Endodermal cell (in vitro differentiated cells): ENCODE measurements around the gene IGFBP2. TPM values are rescaled to one million over a fixed set of nuclear protein-coding genes. Genes with fewer than 3 reads are reported as not detected.
A peak's percentile ranks its signal among the peaks of the same experiment; 100 is the strongest.

Source experiments
- DNase-seq: peaks from one replicate; pipeline ENCODE4 v3.0.0-alpha.2; 2017
- H3K27ac ChIP-seq: 2 replicates; pipeline ENCODE4 v1.5.1; 2013; ENCODE audit warnings: mild to moderate bottlenecking, low read depth, low read length, moderate library complexity
- H3K27me3 ChIP-seq: 2 replicates; pipeline ENCODE4 v1.6.1; 2013; ENCODE audit warnings: mild to moderate bottlenecking, low read length, moderate library complexity; ENCODE audit not compliant: insufficient read depth, control insufficient read depth, poor library complexity, severe bottlenecking
- H3K36me3 ChIP-seq: 2 replicates; pipeline ENCODE4 v1.7.0; 2013; ENCODE audit warnings: mild to moderate bottlenecking, low read length, moderate library complexity; ENCODE audit not compliant: control insufficient read depth, insufficient read depth
- H3K4me1 ChIP-seq: one replicate; pipeline ENCODE4 v1.7.0; 2013; ENCODE audit warnings: low read length; ENCODE audit not compliant: control insufficient read depth, insufficient read depth
- H3K4me3 ChIP-seq: 2 replicates; pipeline ENCODE4 v1.5.1; 2013; ENCODE audit warnings: mild to moderate bottlenecking, low read length, moderate library complexity
- H3K9ac ChIP-seq: 2 replicates; pipeline ENCODE4 v1.6.1; 2013; ENCODE audit warnings: mild to moderate bottlenecking, low read length, moderate library complexity; ENCODE audit not compliant: poor library complexity, severe bottlenecking; ENCODE audit errors: extremely low read depth
- H3K9me3 ChIP-seq: 2 replicates; pipeline ENCODE4 v1.6.1; 2013; ENCODE audit warnings: mild to moderate bottlenecking, low read length, moderate library complexity; ENCODE audit not compliant: control insufficient read depth
- H3K27ac Mint-ChIP-seq: 2 replicates; pipeline ENCODE4 v1.8.0; 2020; ENCODE audit warnings: mixed read lengths
- H3K27me3 Mint-ChIP-seq: 2 replicates; pipeline ENCODE4 v1.8.0; 2021; ENCODE audit warnings: mild to moderate bottlenecking, mixed read lengths; ENCODE audit not compliant: insufficient read depth
- H3K36me3 Mint-ChIP-seq: 2 replicates; pipeline ENCODE4 v1.8.0; 2020; ENCODE audit warnings: low read depth, mixed read lengths
- H3K4me1 Mint-ChIP-seq: 2 replicates; pipeline ENCODE4 v1.8.0; 2020; ENCODE audit warnings: mixed read lengths
- H3K4me3 Mint-ChIP-seq: 2 replicates; pipeline ENCODE4 v1.8.0; 2020; ENCODE audit warnings: mild to moderate bottlenecking, moderate library complexity, mixed read lengths
- H3K9me3 Mint-ChIP-seq: 2 replicates; pipeline ENCODE4 v1.8.0; 2020; ENCODE audit warnings: mild to moderate bottlenecking, mixed read lengths
- WGBS, 2 experiments: methylation state at CpG; one replicate each; pipeline versions ENCODE4 v1.1.5 to v1.1.7; 2013; ENCODE audit warnings: missing lambda C conversion rate in 2 of 2, mixed read lengths in 1 of 2; ENCODE audit not compliant: insufficient coverage in 1 of 2, insufficient read length in 1 of 2; 5-methylcytosine and 5-hydroxymethylcytosine counted together
- total RNA-seq, 2 donors: library from RNA; stranded (reverse); fragmentation: NEBNext Ultra II Directional in 1 of 2; extraction: Animal tissue kit (Norgen Biotek cat#: 25700) in 1 of 2; gene quantifications; 2 replicates in 1 of 2; 3 replicates in 1 of 2; pipeline ENCODE4 v1.2.1, GENCODE V29; 2021
- TF ChIP-seq, protein P1 (sequence below): fragments of 200-600 bp; sonication (generic); conservative IDR thresholded peaks from 2 replicates; pipeline ENCODE4 v1.5.0; 2021; ENCODE audit warnings: antibody characterized with exemption, mild to moderate bottlenecking

IGFBP2 gene
- total RNA-seq, 2 donors from 2014 or later: 80.8 to 313 TPM

DNA sequence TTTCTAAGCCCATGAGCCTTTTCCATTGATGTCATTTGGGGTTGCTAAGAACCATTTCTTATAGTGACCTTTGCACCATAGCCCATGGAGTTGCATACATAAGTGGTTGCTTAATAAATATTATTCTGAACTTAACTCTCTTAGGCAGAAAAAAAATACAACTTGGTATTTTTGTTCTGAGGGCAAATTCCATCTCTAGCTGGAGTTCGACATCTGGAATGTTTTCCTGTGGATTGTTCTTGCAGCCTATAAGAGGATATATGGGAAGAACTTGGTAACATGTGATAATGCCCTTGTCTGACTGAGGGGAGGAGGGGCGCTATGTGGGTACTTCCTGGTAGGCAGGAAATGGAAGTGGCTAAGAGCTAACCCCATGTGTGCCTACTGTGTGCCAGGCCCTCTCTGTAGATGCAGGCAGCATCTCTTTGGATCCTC lies 20.7 kb downstream of the IGFBP2 start:
- TF ChIP-seq, protein P1, sequence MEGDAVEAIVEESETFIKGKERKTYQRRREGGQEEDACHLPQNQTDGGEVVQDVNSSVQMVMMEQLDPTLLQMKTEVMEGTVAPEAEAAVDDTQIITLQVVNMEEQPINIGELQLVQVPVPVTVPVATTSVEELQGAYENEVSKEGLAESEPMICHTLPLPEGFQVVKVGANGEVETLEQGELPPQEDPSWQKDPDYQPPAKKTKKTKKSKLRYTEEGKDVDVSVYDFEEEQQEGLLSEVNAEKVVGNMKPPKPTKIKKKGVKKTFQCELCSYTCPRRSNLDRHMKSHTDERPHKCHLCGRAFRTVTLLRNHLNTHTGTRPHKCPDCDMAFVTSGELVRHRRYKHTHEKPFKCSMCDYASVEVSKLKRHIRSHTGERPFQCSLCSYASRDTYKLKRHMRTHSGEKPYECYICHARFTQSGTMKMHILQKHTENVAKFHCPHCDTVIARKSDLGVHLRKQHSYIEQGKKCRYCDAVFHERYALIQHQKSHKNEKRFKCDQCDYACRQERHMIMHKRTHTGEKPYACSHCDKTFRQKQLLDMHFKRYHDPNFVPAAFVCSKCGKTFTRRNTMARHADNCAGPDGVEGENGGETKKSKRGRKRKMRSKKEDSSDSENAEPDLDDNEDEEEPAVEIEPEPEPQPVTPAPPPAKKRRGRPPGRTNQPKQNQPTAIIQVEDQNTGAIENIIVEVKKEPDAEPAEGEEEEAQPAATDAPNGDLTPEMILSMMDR: no peak
- no peak overlapping the region for H3K4me3 ChIP-seq
- WGBS, 2 experiments: 93 to 100% methylated on average over 1 to 2 of the region's 2 CpGs
- H3K4me1 ChIP-seq: peaks cover 5% of the 10 kb centered on the region
- Mint-ChIP-seq H3K36me3 (peaks cover 6% of the 10 kb centered on the region), H3K4me1 (peaks cover 15% of the 10 kb centered on the region), H3K27me3 (no peaks in the 10 kb centered on the region), H3K27ac (no peak overlapping the region), H3K9me3 (no peaks in the 10 kb centered on the region), H3K4me3 (no peak overlapping the region)
- no peaks in the 10 kb centered on the region for H3K27me3 ChIP-seq
- H3K9ac ChIP-seq: no peak overlapping the region
- H3K9me3 ChIP-seq: no peaks in the 10 kb centered on the region
- H3K27ac ChIP-seq: no peak overlapping the region
- peaks cover 9% of the 10 kb centered on the region for H3K36me3 ChIP-seq
- no peak for DNase-seq

DNA sequence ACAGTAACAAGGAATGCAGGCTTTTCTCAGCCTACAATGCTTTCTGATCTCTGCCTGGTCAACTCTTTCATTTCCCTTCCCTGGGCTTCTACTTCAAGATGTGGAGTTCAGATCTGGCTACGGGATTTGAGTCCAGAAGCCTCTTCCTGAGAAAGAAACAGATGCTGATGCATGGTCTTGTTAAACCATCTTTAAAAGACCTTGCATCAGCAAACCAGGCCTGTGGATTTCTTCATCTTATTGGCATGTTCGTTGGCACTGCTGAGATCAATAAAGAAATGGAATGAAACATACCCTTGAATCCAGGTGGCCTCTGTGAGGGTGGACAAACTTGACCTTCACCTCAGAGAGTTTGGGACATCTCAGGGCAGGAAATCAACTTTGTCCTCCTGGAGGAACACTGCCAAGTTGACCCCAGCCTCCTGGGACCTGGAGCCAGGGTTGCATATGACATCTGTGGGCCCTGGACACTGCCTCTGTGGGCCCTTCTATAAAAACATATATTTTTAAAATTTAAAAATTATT lies 21.4 kb downstream of the IGFBP2 start:
- Histone ChIP-seq H3K36me3 (peaks cover 9% of the 10 kb centered on the region), H3K9ac (no peak overlapping the region), H3K4me1 (peaks cover 5% of the 10 kb centered on the region), H3K27me3 (no peaks in the 10 kb centered on the region), H3K4me3 (no peak overlapping the region), H3K9me3 (no peaks in the 10 kb centered on the region), H3K27ac (no peak overlapping the region)
- Mint-ChIP-seq H3K9me3 (no peaks in the 10 kb centered on the region), H3K27me3 (no peaks in the 10 kb centered on the region), H3K4me3 (no peak overlapping the region), H3K36me3 (peaks cover 6% of the 10 kb centered on the region), H3K27ac (no peak overlapping the region), H3K4me1 (peaks cover 10% of the 10 kb centered on the region)
- 94 to 100% methylated on average over 2 of the region's 2 CpGs for WGBS, 2 experiments
- DNase-seq: no peak
- TF ChIP-seq, protein P1: no peak

DNA sequence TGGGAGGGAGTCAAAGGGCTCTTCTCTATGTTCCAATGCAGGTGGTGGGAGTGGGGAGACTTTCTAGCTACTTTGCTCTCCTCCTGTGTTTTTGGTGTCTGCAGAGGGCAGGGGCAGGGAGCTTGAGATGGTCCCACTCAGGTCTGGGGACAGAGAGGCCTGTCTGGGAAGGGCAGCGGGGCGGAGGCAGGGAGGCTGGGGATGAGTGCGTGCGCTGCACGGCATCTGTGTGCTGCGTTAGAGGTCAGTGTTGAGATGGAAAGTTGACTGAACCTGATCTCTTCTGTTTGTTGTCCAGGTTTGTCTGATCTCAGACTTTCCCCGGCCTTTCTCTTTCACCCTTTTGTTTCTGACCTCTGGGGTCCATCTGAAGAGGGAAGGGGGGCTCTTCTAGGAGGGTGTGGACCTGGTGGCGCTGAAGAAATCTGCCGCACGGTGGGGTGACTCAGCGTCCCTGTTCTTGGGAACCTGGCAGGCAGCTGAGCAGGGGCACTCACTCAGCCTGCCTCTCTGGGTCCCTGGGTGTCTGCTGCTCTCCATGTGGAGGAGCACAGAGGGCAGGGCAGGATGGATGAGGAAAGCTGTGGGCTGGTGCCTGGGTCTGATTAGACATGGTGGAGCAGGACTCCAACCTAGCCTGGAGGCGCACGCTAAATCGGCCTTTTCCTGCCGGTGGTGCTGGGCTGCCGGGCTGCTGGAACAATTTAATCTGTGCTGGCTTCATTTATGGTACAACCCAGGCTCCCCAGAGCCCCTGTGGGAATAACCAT lies 24.1 kb downstream of the IGFBP2 start:
- no peak for DNase-seq
- Mint-ChIP-seq H3K36me3 (peaks cover 20% of the 10 kb centered on the region), H3K9me3 (no peaks in the 10 kb centered on the region), H3K27ac (peak overlapping the region; percentile 44), H3K27me3 (no peaks in the 10 kb centered on the region), H3K4me3 (no peak overlapping the region), H3K4me1 (no peaks in the 10 kb centered on the region)
- Histone ChIP-seq H3K9me3 (no peaks in the 10 kb centered on the region), H3K27me3 (no peaks in the 10 kb centered on the region), H3K36me3 (peaks cover 29% of the 10 kb centered on the region), H3K9ac (no peak overlapping the region), H3K4me3 (no peak overlapping the region), H3K4me1 (no peaks in the 10 kb centered on the region), H3K27ac (peak overlapping the region; percentile 53)
- 93 to 100% methylated on average over 7 to 16 of the region's 16 CpGs for WGBS, 2 experiments
- TF ChIP-seq, protein P1: no peak
